GM08714 (cell line): ENCODE measurements around the gene TET1.
A peak's percentile ranks its signal among the peaks of the same experiment; 100 is the strongest.
"Not testable (repeated sequence)": the region's sequence is repeated elsewhere in the genome, so short reads cannot be mapped to it uniquely, and the experiment has no call there.

Experiments used
- H3K4me3 ChIP-seq: fragments of 200-500 bp; sonication (Bioruptor generic); 2 replicates; pipeline ENCODE4 v1.5.1; 2014; ENCODE audit warnings: mild to moderate bottlenecking, low read length, inconsistent platforms
- ZNF274 ChIP-seq: IDR thresholded peaks from 2 replicates; pipeline ENCODE4 v1.6.1; 2012; ENCODE audit warnings: mild to moderate bottlenecking, low read depth, low read length

TET1 gene

GRCh38 chr10:68560186-68560942 is at the start of gene TET1:
Gene TET1, plus strand, starts transcription at chr10:68560337. Its CDS starts 12,002 bp downstream, at chr10:68572339.
- peak within 1 kb of the TSS; percentile 63 for H3K4me3 ChIP-seq
- no peak for TF ChIP-seq ZNF274

- H3K4me3 ChIP-seq: not testable (repeated sequence)
Measured at GRCh38 chr10:68516216-68516615, 43.9 kb upstream of the TET1 start.

- no peak overlapping the region for H3K4me3 ChIP-seq
- TF ChIP-seq ZNF274: no peak
Measured at GRCh38 chr10:68516766-68517165, 43.4 kb upstream of the TET1 start.

GRCh38 chr10:68517188-68517587 is 42.9 kb upstream of the TET1 start:
- H3K4me3 ChIP-seq: no peak overlapping the region
- TF ChIP-seq ZNF274: no peak

- H3K4me3 ChIP-seq: not testable (repeated sequence)
Measured at GRCh38 chr10:68518609-68519008, 41.5 kb upstream of the TET1 start.

- not testable (repeated sequence) for H3K4me3 ChIP-seq
Measured at GRCh38 chr10:68525490-68526038, 34.6 kb upstream of the TET1 start.

GRCh38 chr10:68526634-68527307 is 33.4 kb upstream of the TET1 start:
- peak overlapping the region; percentile 79 for H3K4me3 ChIP-seq
- TF ChIP-seq ZNF274: no peak

- no peak overlapping the region for H3K4me3 ChIP-seq
- no peak for TF ChIP-seq ZNF274
Measured at GRCh38 chr10:68536973-68537372, 23.2 kb upstream of the TET1 start.

- TF ChIP-seq ZNF274: no peak
- H3K4me3 ChIP-seq: no peak overlapping the region
Measured at GRCh38 chr10:68537796-68538195, 22.3 kb upstream of the TET1 start.

- H3K4me3 ChIP-seq: no peak overlapping the region
- TF ChIP-seq ZNF274: no peak
Measured at GRCh38 chr10:68543004-68543918, 16.9 kb upstream of the TET1 start.

GRCh38 chr10:68550747-68551411 is 9.3 kb upstream of the TET1 start:
- TF ChIP-seq ZNF274: no peak
- H3K4me3 ChIP-seq: no peak overlapping the region

GRCh38 chr10:68553138-68553537 is 7.0 kb upstream of the TET1 start:
- H3K4me3 ChIP-seq: no peak overlapping the region
- TF ChIP-seq ZNF274: no peak

- H3K4me3 ChIP-seq: no peak overlapping the region
- TF ChIP-seq ZNF274: no peak
Measured at GRCh38 chr10:68553599-68553998, 6.5 kb upstream of the TET1 start.

GRCh38 chr10:68558478-68558877 is 1.7 kb upstream of the TET1 start:
- no peak for TF ChIP-seq ZNF274
- H3K4me3 ChIP-seq: no peak overlapping the region
